H1 (cell line): ENCODE data around the gene ATP5PB. TPM values are rescaled to one million over a fixed set of nuclear protein-coding genes. Genes with fewer than 3 reads are reported as not detected.

Source experiments
- BCL11A ChIP-seq, 2 experiments: IDR thresholded peaks; one replicate each; pipeline ENCODE4 v1.6.1; 2011; ENCODE audit warnings: low read depth in 2 of 2, low read length in 2 of 2, mild to moderate bottlenecking in 2 of 2
- CHD7 ChIP-seq: fragments of 300-600 bp; sonication (generic); IDR thresholded peaks from 2 replicates; pipeline ENCODE4 v1.7.1; 2012; ENCODE audit warnings: low read length, moderate library complexity, mild to moderate bottlenecking, inconsistent platforms; ENCODE audit not compliant: insufficient replicate concordance
- CTCF ChIP-seq, 3 experiments: IDR thresholded peaks; 1 replicate in 2 of 3; 2 replicates in 1 of 3; pipeline versions ENCODE4 v1.5.1 to v1.6.1; 2011; ENCODE audit warnings: low read length in 3 of 3, mild to moderate bottlenecking in 3 of 3, inconsistent platforms in 2 of 3, low read depth in 1 of 3, moderate library complexity in 1 of 3; ENCODE audit not compliant: insufficient read depth in 1 of 3; ENCODE audit errors: control extremely low read depth in 1 of 3
- EZH2 ChIP-seq: fragments of 200-600 bp; sonication (generic); IDR thresholded peaks from 2 replicates; pipeline ENCODE4 v1.7.1; 2012; ENCODE audit warnings: low read depth, mild to moderate bottlenecking, moderate library complexity, low read length, inconsistent platforms; ENCODE audit not compliant: severe bottlenecking
- KDM1A ChIP-seq: fragments of 200-600, 300-600 bp; sonication (generic); IDR thresholded peaks from 2 replicates; pipeline ENCODE4 v1.7.1; 2016; ENCODE audit warnings: mild to moderate bottlenecking, low read length, borderline replicate concordance
- RNF2 ChIP-seq: fragments of 200-900, 300-1000 bp; sonication (generic); IDR thresholded peaks from 2 replicates; pipeline ENCODE4 v1.7.1; 2016; ENCODE audit warnings: borderline replicate concordance, low read depth, mild to moderate bottlenecking, antibody characterized with exemption, low read length; ENCODE audit not compliant: poor library complexity, severe bottlenecking; ENCODE audit errors: missing control alignments
- RXRA ChIP-seq: IDR thresholded peaks from 2 replicates; pipeline ENCODE4 v1.6.1; 2011; ENCODE audit warnings: low read depth, mild to moderate bottlenecking, low read length, moderate library complexity; ENCODE audit not compliant: insufficient read depth
- SIN3A ChIP-seq, 2 experiments: IDR thresholded peaks in 1 of 2; conservative IDR thresholded peaks in 1 of 2; 2 replicates each; pipeline ENCODE4 v1.6.1; 2011 to 2012; ENCODE audit warnings: low read length in 2 of 2, improper control_type of control experiment in 1 of 2, low read depth in 1 of 2, mild to moderate bottlenecking in 1 of 2
- polyA plus RNA-seq, 7 experiments: library from polyadenylated mRNA; depleted of rRNA in 3 of 7; stranded (reverse) in 5 of 7; unstranded in 2 of 7; fragments of >200 nt in 5 of 7; fragments of 200-250 nt in 2 of 7; gene quantifications; 1 replicate in 5 of 7; 2 replicates in 1 of 7; 4 replicates in 1 of 7; pipeline versions ENCODE4 v1.2.1 to v1.2.3, GENCODE V29; 2011 to 2013; ENCODE audit warnings: missing spikeins in 2 of 7, mixed read lengths in 2 of 7
- total RNA-seq: library from RNA; stranded (reverse); fragmentation: NEBNext Ultra II Directional; extraction: Animal tissue kit (Norgen Biotek cat#: 25700); gene quantifications from 2 replicates; pipeline ENCODE4 v1.2.1, GENCODE V29; 2021

ATP5PB gene
- total and polyA plus RNA-seq, 2 of the 8 experiments (the other 6 are each of a cell fraction or from before 2014, with no cell fraction given), result 232 to 262 TPM

GRCh38 chr1:111419037-111419436, 30.2 kb upstream of the ATP5PB start (continued):
- TF ChIP-seq CHD7 (no peak), RXRA (no peak), BCL11A (IDR thresholded peaks at IDR 0.05; ENCODE audit: low read depth in 2 of 2, low read length in 2 of 2) (no peak), RNF2 (no peak), KDM1A (no peak), CTCF (IDR thresholded peaks at IDR 0.05; ENCODE audit: control extremely low read depth in 1 of 3, insufficient read depth in 1 of 3, low read depth in 1 of 3, low read length in 3 of 3) (no peak), SIN3A (conservative IDR thresholded peaks at IDR 0.05 in 1 of 2, IDR thresholded peaks at IDR 0.05 in 1 of 2; ENCODE audit: low read depth in 1 of 2, low read length in 2 of 2) (no peak), EZH2 (no peak)
